PC-9 (cell line): ENCODE data around the gene FAM47C. TPM values are rescaled to one million over a fixed set of nuclear protein-coding genes. Genes with fewer than 3 reads are reported as not detected.
"Not testable (repeated sequence)": the region's sequence is repeated elsewhere in the genome, so short reads cannot be mapped to it uniquely, and the experiment has no call there.

Experiments used
- BruUV-seq: library from RNA; stranded (reverse); fragments of 400-500 nt; replicated peaks from 2 replicates; lab custom pipeline; 2021; lab: Mats Ljungman, UMichigan
- CTCF ChIA-PET: fragments of 300-600 bp; sonication (Branson Sonifier 250); formaldehyde crosslinking; loops from one replicate; lab custom pipeline; 2022; ENCODE audit warnings: antibody characterized with exemption; lab: Charles Lee
- POLR2A ChIA-PET: fragments of 300-600 bp; sonication (Branson Sonifier 250); formaldehyde crosslinking; loops from one replicate; lab custom pipeline; 2022; ENCODE audit warnings: antibody characterized with exemption; ENCODE audit not compliant: unreplicated experiment; lab: Charles Lee
- DNase-seq, 2 experiments: peaks; one replicate each; pipeline versions ENCODE4 v3.0.0 to v3.0.0-alpha.2; 2015 to 2022; ENCODE audit warnings: mixed read lengths in 1 of 2
- H2AFZ ChIP-seq: fragments of 200-600 bp; sonication (generic); 2 replicates; pipeline ENCODE4 v1.8.1; 2017; ENCODE audit warnings: antibody characterized with exemption
- H3F3A ChIP-seq: fragments of 200-600 bp; sonication (generic); 2 replicates; pipeline ENCODE4 v1.8.1; 2017; ENCODE audit warnings: antibody characterized with exemption, mild to moderate bottlenecking, low read depth; ENCODE audit not compliant: insufficient read depth
- H3K27ac ChIP-seq: fragments of 200-600 bp; sonication (generic); 2 replicates; pipeline ENCODE4 v1.6.1; 2016; ENCODE audit warnings: mixed run types
- H3K27me3 ChIP-seq: fragments of 200-600 bp; sonication (generic); 2 replicates; pipeline ENCODE4 v1.6.1; 2016; ENCODE audit warnings: low read depth, mixed run types; ENCODE audit not compliant: insufficient read depth
- H3K36me3 ChIP-seq: fragments of 200-600 bp; sonication (generic); 2 replicates; pipeline ENCODE4 v1.6.1; 2016; ENCODE audit warnings: low read depth, mixed run types
- H3K4me1 ChIP-seq: fragments of 200-600 bp; sonication (generic); replicated peaks from 2 replicates; pipeline ENCODE4 v1.6.1; 2016; ENCODE audit warnings: mixed run types; ENCODE audit not compliant: insufficient read depth
- H3K4me2 ChIP-seq: fragments of 200-600 bp; sonication (generic); 2 replicates; pipeline ENCODE4 v1.6.1; 2017; ENCODE audit warnings: mixed run types
- H3K4me3 ChIP-seq: fragments of 200-600 bp; sonication (generic); 2 replicates; pipeline ENCODE4 v1.6.1; 2016; ENCODE audit warnings: mixed run types
- H3K79me2 ChIP-seq: fragments of 200-600 bp; sonication (generic); 2 replicates; pipeline ENCODE4 v1.6.1; 2017; ENCODE audit warnings: low read depth, mixed run types
- H3K9me2 ChIP-seq: fragments of 200-600 bp; sonication (generic); 2 replicates; pipeline ENCODE4 v1.8.1; 2017; ENCODE audit warnings: mild to moderate bottlenecking; ENCODE audit not compliant: insufficient read depth
- H3K9me3 ChIP-seq: fragments of 200-600 bp; sonication (generic); 2 replicates; pipeline ENCODE4 v1.8.1; 2016; ENCODE audit warnings: low read depth; ENCODE audit not compliant: insufficient read depth
- H4K20me1 ChIP-seq: fragments of 200-600 bp; sonication (generic); 2 replicates; pipeline ENCODE4 v1.8.1; 2017; ENCODE audit not compliant: insufficient read depth
- EZH2 ChIP-seq: fragments of 200-600 bp; sonication (generic); IDR thresholded peaks from 2 replicates; pipeline ENCODE4 v1.8.0; 2017; ENCODE audit warnings: antibody characterized with exemption, low read depth
- intact Hi-C: fragments of 100-400 bp; cut with micrococcal nuclease; formaldehyde crosslinking; loops from one replicate; pipeline ENCODE4 v1.10.0; 2022; ENCODE audit not compliant: unreplicated experiment
- total RNA-seq: library from RNA; stranded (reverse); gene quantifications from 2 replicates; pipeline ENCODE4 v1.2.3, GENCODE V29; 2021
- TF ChIP-seq, protein P1 (sequence below): fragments of 200-600 bp; sonication (generic); conservative IDR thresholded peaks from 2 replicates; pipeline ENCODE4 v1.6.1; 2017; ENCODE audit warnings: mixed run types, antibody characterized with exemption, mild to moderate bottlenecking, moderate library complexity

Gene FAM47C
- total RNA-seq, 1 experiment from 2014 or later = not detected

DNA sequence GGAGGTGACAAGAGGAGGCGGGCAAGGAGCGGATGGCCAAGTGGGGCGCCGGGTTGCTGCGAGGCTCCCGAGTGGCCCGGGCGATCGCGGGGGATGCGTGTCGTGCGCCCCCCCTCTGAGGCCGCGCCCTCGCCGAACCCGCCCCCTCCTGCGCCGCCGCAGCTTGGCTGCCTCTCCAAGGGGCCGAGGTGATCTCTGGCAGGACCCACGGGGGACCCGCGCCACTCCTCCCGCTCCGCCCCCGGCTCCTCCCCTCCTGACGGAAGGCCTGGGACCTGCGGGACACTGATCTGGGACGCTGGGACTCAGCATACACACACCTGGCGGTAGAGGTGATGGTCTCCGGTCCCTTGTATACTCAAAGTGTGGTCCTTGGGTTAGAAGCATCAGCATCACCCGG lies 21.9 kb upstream of the FAM47C start:
- Histone ChIP-seq H3K79me2 (no peaks in the 10 kb centered on the region), H3K27ac (no peak overlapping the region), H3K9me2 (no peaks in the 10 kb centered on the region), H3K4me2 (no peak overlapping the region), H3K27me3 (no peaks in the 10 kb centered on the region), H2AFZ (no peak overlapping the region), H3K4me3 (no peak overlapping the region), H3K4me1 (no peaks in the 10 kb centered on the region), H3F3A (no peaks in the 10 kb centered on the region), H3K9me3 (no peaks in the 10 kb centered on the region), H4K20me1 (no peaks in the 10 kb centered on the region), H3K36me3 (no peaks in the 10 kb centered on the region)
- intact Hi-C loops = no loop called here
- no TSS peak for BruUV-seq
- no peak for DNase-seq
- ChIA-PET POLR2A (no interaction called here), CTCF (no interaction called here)
- no peak for TF ChIP-seq EZH2
- TF ChIP-seq, protein P1, sequence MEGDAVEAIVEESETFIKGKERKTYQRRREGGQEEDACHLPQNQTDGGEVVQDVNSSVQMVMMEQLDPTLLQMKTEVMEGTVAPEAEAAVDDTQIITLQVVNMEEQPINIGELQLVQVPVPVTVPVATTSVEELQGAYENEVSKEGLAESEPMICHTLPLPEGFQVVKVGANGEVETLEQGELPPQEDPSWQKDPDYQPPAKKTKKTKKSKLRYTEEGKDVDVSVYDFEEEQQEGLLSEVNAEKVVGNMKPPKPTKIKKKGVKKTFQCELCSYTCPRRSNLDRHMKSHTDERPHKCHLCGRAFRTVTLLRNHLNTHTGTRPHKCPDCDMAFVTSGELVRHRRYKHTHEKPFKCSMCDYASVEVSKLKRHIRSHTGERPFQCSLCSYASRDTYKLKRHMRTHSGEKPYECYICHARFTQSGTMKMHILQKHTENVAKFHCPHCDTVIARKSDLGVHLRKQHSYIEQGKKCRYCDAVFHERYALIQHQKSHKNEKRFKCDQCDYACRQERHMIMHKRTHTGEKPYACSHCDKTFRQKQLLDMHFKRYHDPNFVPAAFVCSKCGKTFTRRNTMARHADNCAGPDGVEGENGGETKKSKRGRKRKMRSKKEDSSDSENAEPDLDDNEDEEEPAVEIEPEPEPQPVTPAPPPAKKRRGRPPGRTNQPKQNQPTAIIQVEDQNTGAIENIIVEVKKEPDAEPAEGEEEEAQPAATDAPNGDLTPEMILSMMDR = no peak

DNA sequence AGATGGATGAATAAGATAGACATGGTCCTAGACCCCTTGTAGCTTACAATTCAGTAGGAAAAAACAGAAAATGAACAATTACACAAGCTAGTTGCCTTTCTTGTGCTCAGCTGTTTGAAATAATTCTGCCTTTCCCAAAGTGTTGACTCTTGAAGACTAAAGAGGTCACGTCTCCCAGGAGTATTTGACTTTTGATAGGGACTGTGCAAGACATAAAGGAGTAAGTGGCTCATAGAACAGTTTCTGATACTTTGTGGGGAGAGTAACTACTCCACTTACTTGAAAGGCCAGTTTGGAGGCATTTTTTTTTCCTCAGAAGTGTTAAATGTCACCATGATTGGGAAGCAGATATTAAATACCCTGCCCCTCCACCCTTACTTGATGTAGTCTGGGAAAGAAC lies 21.0 kb upstream of the FAM47C start:
- H3K27ac ChIP-seq, H3K9me3 ChIP-seq, H3K36me3 ChIP-seq, POLR2A ChIA-PET, BruUV-seq, H3F3A ChIP-seq, H3K4me1 ChIP-seq, H4K20me1 ChIP-seq, intact Hi-C loops, H3K4me2 ChIP-seq, H3K79me2 ChIP-seq, H3K27me3 ChIP-seq, DNase-seq, H2AFZ ChIP-seq, CTCF ChIA-PET, H3K9me2 ChIP-seq, H3K4me3 ChIP-seq: not testable (repeated sequence)

GRCh38 chrX:37000140-37000539 lies 8.0 kb upstream of the FAM47C start:
- no peak overlapping the region for H3K27ac ChIP-seq
- DNase-seq = no peak
- CTCF ChIA-PET = no interaction called here
- H3F3A ChIP-seq = no peaks in the 10 kb centered on the region
- no TSS peak for BruUV-seq
- no peak overlapping the region for H3K4me2 ChIP-seq
- H2AFZ ChIP-seq = no peak overlapping the region
- intact Hi-C loops = no loop called here
- POLR2A ChIA-PET = no interaction called here
- no peaks in the 10 kb centered on the region for H3K9me2 ChIP-seq
- H3K27me3 ChIP-seq = no peaks in the 10 kb centered on the region
- no peaks in the 10 kb centered on the region for H3K79me2 ChIP-seq
- no peaks in the 10 kb centered on the region for H3K4me1 ChIP-seq
- H3K9me3 ChIP-seq = no peaks in the 10 kb centered on the region
- no peak overlapping the region for H3K4me3 ChIP-seq
- no peaks in the 10 kb centered on the region for H3K36me3 ChIP-seq
- no peaks in the 10 kb centered on the region for H4K20me1 ChIP-seq
- TF ChIP-seq EZH2 = no peak

DNA sequence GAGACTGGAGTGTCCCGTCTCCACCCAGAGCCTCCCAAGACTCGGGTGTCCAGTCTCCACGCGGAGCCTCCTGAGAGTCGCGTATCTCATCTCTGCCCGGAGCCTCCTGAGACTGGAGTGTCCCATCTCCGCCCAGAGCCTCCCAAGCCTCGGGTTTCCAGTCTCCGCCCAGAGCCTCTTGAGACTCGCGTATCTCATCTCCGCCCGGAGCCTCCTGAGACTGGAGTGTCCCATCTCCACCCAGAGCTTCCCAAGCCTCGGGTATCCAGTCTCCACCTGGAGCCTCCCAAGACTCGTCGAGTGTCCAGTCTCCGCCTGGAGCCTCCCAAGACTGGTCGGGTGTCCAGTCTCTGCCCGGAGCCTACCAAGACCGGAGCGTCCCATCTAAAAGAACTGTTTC lies 2.3 kb downstream of the FAM47C start:
- BruUV-seq = no TSS peak
- POLR2A ChIA-PET = no interaction called here
- Histone ChIP-seq H3K27ac (no peak overlapping the region), H3K36me3 (no peaks in the 10 kb centered on the region), H3K4me3 (no peak overlapping the region), H3F3A (no peaks in the 10 kb centered on the region), H3K79me2 (no peaks in the 10 kb centered on the region), H3K4me2 (no peak overlapping the region), H3K4me1 (no peaks in the 10 kb centered on the region), H3K9me3 (no peaks in the 10 kb centered on the region), H2AFZ (no peak overlapping the region), H3K27me3 (no peaks in the 10 kb centered on the region), H3K9me2 (no peaks in the 10 kb centered on the region), H4K20me1 (no peaks in the 10 kb centered on the region)
- CTCF ChIA-PET = no interaction called here
- DNase-seq = no peak
- no peak for TF ChIP-seq EZH2
- TF ChIP-seq, protein P1 = no peak
- intact Hi-C loops = no loop called here

DNA sequence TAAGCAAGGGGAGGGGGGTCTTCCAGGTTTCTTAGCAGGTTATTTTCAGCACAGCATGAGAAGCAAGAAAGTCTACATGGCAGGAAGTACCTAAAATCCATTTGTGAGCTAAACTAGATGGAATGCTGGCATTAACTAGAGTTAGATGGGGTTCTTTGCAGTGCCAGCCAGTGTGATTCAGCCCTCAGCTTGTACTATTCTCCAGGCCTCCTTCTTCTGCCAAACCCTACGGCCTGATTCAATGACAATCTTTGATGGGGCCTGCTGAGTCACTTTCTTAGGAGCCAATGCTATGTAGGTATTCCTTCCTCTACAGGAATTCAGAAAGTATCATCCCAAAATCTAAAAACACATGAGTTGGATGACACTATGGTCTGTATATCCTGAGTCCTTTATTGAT lies 26.1 kb downstream of the FAM47C start:
- H3F3A ChIP-seq, H3K4me2 ChIP-seq, H3K4me1 ChIP-seq, H3K27ac ChIP-seq, H3K9me3 ChIP-seq, H3K27me3 ChIP-seq, H3K9me2 ChIP-seq, H3K79me2 ChIP-seq, POLR2A ChIA-PET, H2AFZ ChIP-seq, CTCF ChIA-PET, BruUV-seq, H4K20me1 ChIP-seq, H3K4me3 ChIP-seq, H3K36me3 ChIP-seq, intact Hi-C loops: not testable (repeated sequence)
- peak in 1 of 2 experiments; percentile 0 for DNase-seq

DNA sequence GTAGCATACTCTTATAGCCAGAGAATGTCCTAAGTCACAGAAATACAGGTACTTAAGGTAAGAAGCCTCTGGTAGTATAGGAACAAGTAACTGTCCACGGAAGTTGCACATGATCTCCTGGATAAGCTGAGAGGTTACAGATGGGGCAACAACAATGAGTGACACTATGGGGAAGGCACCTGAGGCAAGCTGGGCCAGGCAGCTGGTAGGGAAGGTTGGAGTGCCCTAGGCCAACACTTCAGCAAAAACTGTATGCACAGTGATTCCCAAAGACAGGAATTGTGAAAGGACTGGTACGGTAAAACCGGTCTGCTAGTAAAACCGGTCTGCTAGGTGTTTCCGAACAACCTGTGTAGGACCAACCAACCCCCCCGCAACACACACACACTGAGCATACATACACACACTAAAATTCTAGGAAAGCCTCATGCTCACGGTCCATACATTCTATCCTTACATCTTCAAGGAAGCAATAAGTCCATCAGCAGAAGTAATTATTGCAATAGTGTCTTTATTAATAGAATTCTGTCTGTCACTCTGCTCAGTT lies 28.6 kb downstream of the FAM47C start:
- BruUV-seq, H3K9me3 ChIP-seq, POLR2A ChIA-PET: not testable (repeated sequence)

More for the DNA sequence above, 28.6 kb downstream of the FAM47C start:
- H3K4me2 ChIP-seq, H3K27ac ChIP-seq, H3K36me3 ChIP-seq, H3F3A ChIP-seq, CTCF ChIA-PET, H3K4me3 ChIP-seq, intact Hi-C loops, H4K20me1 ChIP-seq, H3K9me2 ChIP-seq, H2AFZ ChIP-seq, H3K27me3 ChIP-seq, H3K4me1 ChIP-seq, H3K79me2 ChIP-seq, DNase-seq: not testable (repeated sequence)
